HG03520 (cell line): ENCODE measurements around the gene TXK.

Experiments used
- ATAC-seq: cut with Tn5 transposase; IDR thresholded peaks from one replicate; pipeline ENCODE4 v1.9.1; 2021; ENCODE audit warnings: mild to moderate bottlenecking, moderate library complexity; ENCODE audit not compliant: unreplicated experiment

The TXK gene

GRCh38 chr4:48027653-48028052 is 106.4 kb downstream of the TXK start:
- ATAC-seq = peak; percentile 78

GRCh38 chr4:48025005-48025404 is 109.0 kb downstream of the TXK start:
- ATAC-seq = no peak

- ATAC-seq = no peak
These were observed 109.5 kb downstream of the TXK start for GRCh38 chr4:48024522-48024921.

GRCh38 chr4:48022192-48022799 is 111.8 kb downstream of the TXK start:
- ATAC-seq = no peak

GRCh38 chr4:48021100-48021499 is 113.0 kb downstream of the TXK start:
- no peak for ATAC-seq

GRCh38 chr4:48018112-48018511 is 115.9 kb downstream of the TXK start:
- ATAC-seq = no peak

- no peak for ATAC-seq
These were observed 116.9 kb downstream of the TXK start for GRCh38 chr4:48017108-48017571.
